Suprapubic skin (tissue), 3 donors: ENCODE measurements around the gene KIAA0319L.

Experiments used
- EP300 ChIP-seq: sonication (generic); formaldehyde crosslinking; IDR thresholded peaks from one replicate; pipeline ENCODE4 v1.6.1; 2017; ENCODE audit warnings: antibody characterized with exemption
- POLR2A ChIP-seq, 2 donors: fragments of 450-650 bp; IDR thresholded peaks; one replicate each; pipeline ENCODE4 v1.6.1; 2017; ENCODE audit warnings: antibody characterized with exemption in 2 of 2, mild to moderate bottlenecking in 2 of 2, moderate library complexity in 2 of 2
- TF ChIP-seq, protein P1 (sequence below), 2 donors: fragments of 200-600 bp in 1 of 2; fragments of 450-650 bp in 1 of 2; sonication (generic) in 1 of 2; IDR thresholded peaks; one replicate each; pipeline ENCODE4 v1.5.1; 2016 to 2019; ENCODE audit warnings: antibody characterized with exemption in 2 of 2, mild to moderate bottlenecking in 1 of 2, moderate library complexity in 1 of 2

DNA sequence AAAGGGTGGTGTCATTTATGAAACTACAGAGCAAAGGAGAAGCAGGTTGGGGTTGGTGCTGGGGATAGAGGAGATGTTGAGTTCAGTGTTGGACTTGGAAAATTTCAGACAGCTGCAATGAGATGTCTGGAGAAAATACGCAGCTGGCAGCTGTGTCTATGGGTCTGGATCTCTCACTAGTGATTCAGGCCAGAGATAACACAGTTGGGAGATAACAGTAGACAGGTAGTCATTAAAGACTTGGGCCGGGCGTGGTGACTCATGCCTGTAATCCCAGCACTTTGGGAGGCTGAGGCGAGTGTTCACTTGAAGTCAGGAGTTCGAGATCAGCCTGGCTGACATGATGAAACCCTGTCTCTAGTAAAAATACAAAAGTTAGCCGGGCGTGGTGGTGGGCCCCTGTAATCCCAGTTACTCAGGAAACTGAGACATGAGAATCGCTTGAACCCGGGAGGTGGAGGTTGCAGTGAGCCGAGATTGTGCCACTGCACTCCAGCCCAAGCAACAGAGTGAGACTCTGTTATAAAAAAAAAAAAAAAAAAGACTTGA lies 13.5 kb upstream of the KIAA0319L start:
- TF ChIP-seq, protein P1, sequence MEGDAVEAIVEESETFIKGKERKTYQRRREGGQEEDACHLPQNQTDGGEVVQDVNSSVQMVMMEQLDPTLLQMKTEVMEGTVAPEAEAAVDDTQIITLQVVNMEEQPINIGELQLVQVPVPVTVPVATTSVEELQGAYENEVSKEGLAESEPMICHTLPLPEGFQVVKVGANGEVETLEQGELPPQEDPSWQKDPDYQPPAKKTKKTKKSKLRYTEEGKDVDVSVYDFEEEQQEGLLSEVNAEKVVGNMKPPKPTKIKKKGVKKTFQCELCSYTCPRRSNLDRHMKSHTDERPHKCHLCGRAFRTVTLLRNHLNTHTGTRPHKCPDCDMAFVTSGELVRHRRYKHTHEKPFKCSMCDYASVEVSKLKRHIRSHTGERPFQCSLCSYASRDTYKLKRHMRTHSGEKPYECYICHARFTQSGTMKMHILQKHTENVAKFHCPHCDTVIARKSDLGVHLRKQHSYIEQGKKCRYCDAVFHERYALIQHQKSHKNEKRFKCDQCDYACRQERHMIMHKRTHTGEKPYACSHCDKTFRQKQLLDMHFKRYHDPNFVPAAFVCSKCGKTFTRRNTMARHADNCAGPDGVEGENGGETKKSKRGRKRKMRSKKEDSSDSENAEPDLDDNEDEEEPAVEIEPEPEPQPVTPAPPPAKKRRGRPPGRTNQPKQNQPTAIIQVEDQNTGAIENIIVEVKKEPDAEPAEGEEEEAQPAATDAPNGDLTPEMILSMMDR (IDR thresholded peaks at IDR 0.05) = no peak
- no peak for TF ChIP-seq POLR2A (IDR thresholded peaks at IDR 0.05)
- no peak for TF ChIP-seq EP300
